HCT116 (cell line): Measurements from ENCODE around the gene KLHL40. TPM values are rescaled to one million over a fixed set of nuclear protein-coding genes. Genes with fewer than 3 reads are reported as not detected.
A peak's percentile ranks its signal among the peaks of the same experiment; 100 is the strongest.

Experiments
- ATAC-seq: fragments of 200-7000 bp; cut with Tn5 transposase; 2 replicates; pipeline ENCODE4 v1.9.1; 2020; ENCODE audit warnings: mild to moderate bottlenecking, moderate library complexity
- BruUV-seq: library from RNA; stranded (reverse); fragments of 400-500 nt; replicated peaks from 2 replicates; lab custom pipeline; 2021; lab: Mats Ljungman, UMichigan
- CTCF ChIA-PET: fragments of 300-600 bp; sonication (Branson Sonifier 250); formaldehyde crosslinking; loops from one replicate; lab custom pipeline; 2021; ENCODE audit warnings: antibody characterized with exemption; lab: Charles Lee
- POLR2A ChIA-PET: fragments of 300-600, 350-600 bp; sonication (Branson Sonifier 250); formaldehyde crosslinking; loops from one replicate; lab custom pipeline; 2021; ENCODE audit warnings: antibody characterized with exemption; lab: Charles Lee
- RAD21 ChIA-PET, 2 experiments: fragments of 300-600 bp; sonication (Branson Sonifier 250); formaldehyde crosslinking; loops; one replicate each; lab custom pipeline; 2023; ENCODE audit warnings: low total read pairs in 2 of 2; ENCODE audit not compliant: uncharacterized antibody in 2 of 2, unreplicated experiment in 2 of 2, low non-redundant PET in 1 of 2; lab: Charles Lee
- DNase-seq: peaks from one replicate; pipeline ENCODE4 v3.0.0-alpha.2; 2010; ENCODE audit warnings: low read depth, low spot score
- H2AFZ ChIP-seq: fragments of 200-600 bp; shearing (Covaris generic), sonication (generic); 2 replicates; pipeline ENCODE4 v1.6.1; 2017; ENCODE audit warnings: low read depth, mixed run types, mixed read lengths, antibody characterized with exemption, low read length; ENCODE audit not compliant: poor library complexity, severe bottlenecking
- H3K27ac ChIP-seq: 2 replicates; pipeline ENCODE4 v1.5.1; 2012; ENCODE audit warnings: low read depth, low read length
- H3K27me3 ChIP-seq: fragments of 200-600 bp; sonication (generic); 2 replicates; pipeline ENCODE4 v1.6.1; 2016; ENCODE audit warnings: mixed run types, low read length, mixed read lengths; ENCODE audit not compliant: insufficient read depth
- H3K36me3 ChIP-seq, 2 experiments: fragments of 200-500 bp in 1 of 2; fragments of 200-600 bp in 1 of 2; sonication (Bioruptor generic) in 1 of 2; sonication (generic) in 1 of 2; 2 replicates each; pipeline versions ENCODE4 v1.5.1 to v1.6.1; 2014 to 2016; ENCODE audit warnings: low read length in 2 of 2, inconsistent platforms in 1 of 2, mixed read lengths in 1 of 2, mixed run types in 1 of 2; ENCODE audit not compliant: insufficient read depth in 2 of 2, control insufficient read depth in 1 of 2
- H3K4me1 ChIP-seq, 2 experiments: fragments of 200-600 bp in 1 of 2; sonication (generic) in 1 of 2; 2 replicates each; pipeline versions ENCODE4 v1.5.1 to v1.6.1; 2012 to 2017; ENCODE audit warnings: low read length in 2 of 2, inconsistent platforms in 1 of 2, mild to moderate bottlenecking in 1 of 2, mixed read lengths in 1 of 2, mixed run types in 1 of 2, moderate library complexity in 1 of 2; ENCODE audit not compliant: insufficient read depth in 2 of 2, control insufficient read depth in 1 of 2
- H3K4me2 ChIP-seq: fragments of 200-600 bp; sonication (generic); 2 replicates; pipeline ENCODE4 v1.6.1; 2017; ENCODE audit warnings: mixed run types, low read length, mixed read lengths
- H3K4me3 ChIP-seq, 2 experiments: fragments of 200-600 bp in 1 of 2; sonication (generic) in 1 of 2; replicated peaks in 1 of 2; 2 replicates each; pipeline ENCODE4 v1.5.1; 2011 to 2016; ENCODE audit warnings: low read length in 2 of 2, control low read depth in 1 of 2, low read depth in 1 of 2, mild to moderate bottlenecking in 1 of 2, mixed read lengths in 1 of 2, mixed run types in 1 of 2
- H3K79me2 ChIP-seq: fragments of 200-600 bp; sonication (generic); 2 replicates; pipeline ENCODE4 v1.6.1; 2017; ENCODE audit warnings: mild to moderate bottlenecking, mixed run types, low read length, moderate library complexity, mixed read lengths; ENCODE audit not compliant: insufficient read depth
- H3K9ac ChIP-seq: fragments of 200-600 bp; sonication (generic); 2 replicates; pipeline ENCODE4 v1.6.1; 2016; ENCODE audit warnings: low read length, mixed read lengths
- H3K9me2 ChIP-seq: fragments of 200-600 bp; sonication (generic), shearing (Covaris generic); 2 replicates; pipeline ENCODE4 v1.6.1; 2017; ENCODE audit warnings: mixed run types, mild to moderate bottlenecking, moderate library complexity; ENCODE audit not compliant: insufficient read depth
- H3K9me3 ChIP-seq, 2 experiments: fragments of 200-500 bp in 1 of 2; fragments of 200-600 bp in 1 of 2; sonication (Bioruptor generic) in 1 of 2; sonication (generic) in 1 of 2; 2 replicates each; pipeline ENCODE4 v1.6.1; 2014 to 2017; ENCODE audit warnings: low read length in 2 of 2, mixed read lengths in 2 of 2, inconsistent platforms in 1 of 2, low read depth in 1 of 2, mild to moderate bottlenecking in 1 of 2, mixed run types in 1 of 2, moderate library complexity in 1 of 2; ENCODE audit not compliant: control insufficient read depth in 1 of 2, insufficient read depth in 1 of 2
- H4K20me1 ChIP-seq: fragments of 200-600 bp; sonication (generic), shearing (Covaris generic); 2 replicates; pipeline ENCODE4 v1.6.1; 2017; ENCODE audit warnings: mixed run types, mild to moderate bottlenecking, moderate library complexity; ENCODE audit not compliant: insufficient read depth
- ATF3 ChIP-seq: IDR thresholded peaks from 2 replicates; pipeline ENCODE4 v1.6.1; 2012
- CBX3 ChIP-seq: IDR thresholded peaks from 2 replicates; pipeline ENCODE4 v1.6.1; 2012; ENCODE audit warnings: low read depth
- CEBPB ChIP-seq: IDR thresholded peaks from 2 replicates; pipeline ENCODE4 v1.6.1; 2012; ENCODE audit warnings: low read depth
- CTCF ChIP-seq, 3 experiments: fragments of 200-600 bp in 1 of 3; sonication (generic) in 1 of 3; IDR thresholded peaks in 2 of 3; conservative IDR thresholded peaks in 1 of 3; 2 replicates each; pipeline ENCODE4 v1.5.1; 2012 to 2017; ENCODE audit warnings: low read depth in 2 of 3, low read length in 2 of 3, antibody characterized with exemption in 1 of 3, borderline replicate concordance in 1 of 3, control low read depth in 1 of 3, mild to moderate bottlenecking in 1 of 3, mixed read lengths in 1 of 3, mixed run types in 1 of 3, moderate library complexity in 1 of 3; ENCODE audit not compliant: insufficient read depth in 1 of 3
- EGR1 ChIP-seq: IDR thresholded peaks from 2 replicates; pipeline ENCODE4 v1.6.1; 2012; ENCODE audit warnings: low read depth
- ELF1 ChIP-seq: IDR thresholded peaks from 2 replicates; pipeline ENCODE4 v1.6.1; 2012; ENCODE audit warnings: low read depth, borderline replicate concordance
- EZH2 ChIP-seq: fragments of 200-600 bp; sonication (generic); IDR thresholded peaks from 2 replicates; pipeline ENCODE4 v1.6.1; 2017; ENCODE audit warnings: antibody characterized with exemption, mixed run types
- FOSL1 ChIP-seq: IDR thresholded peaks from 2 replicates; pipeline ENCODE4 v1.6.1; 2012; ENCODE audit warnings: low read depth
- JUND ChIP-seq: IDR thresholded peaks from 2 replicates; pipeline ENCODE4 v1.6.1; 2012
- MAX ChIP-seq: IDR thresholded peaks from 2 replicates; pipeline ENCODE4 v1.6.1; 2012
- POLR2A ChIP-seq: IDR thresholded peaks from 2 replicates; pipeline ENCODE4 v1.7.0; 2011; ENCODE audit warnings: borderline replicate concordance; ENCODE audit not compliant: insufficient read depth, insufficient read length; ENCODE audit errors: extremely low read depth
- POLR2AphosphoS5 ChIP-seq: IDR thresholded peaks from 2 replicates; pipeline ENCODE4 v1.6.1; 2011; ENCODE audit warnings: mild to moderate bottlenecking, low read depth, low read length, moderate library complexity
- RAD21 ChIP-seq: IDR thresholded peaks from 2 replicates; pipeline ENCODE4 v1.6.1; 2012; ENCODE audit warnings: low read depth, mild to moderate bottlenecking
- REST ChIP-seq: IDR thresholded peaks from 2 replicates; pipeline ENCODE4 v1.6.1; 2012; ENCODE audit warnings: low read depth
- SIN3A ChIP-seq: IDR thresholded peaks from 2 replicates; pipeline ENCODE4 v1.6.1; 2012; ENCODE audit warnings: low read depth
- SRF ChIP-seq: IDR thresholded peaks from 2 replicates; pipeline ENCODE4 v1.6.1; 2012; ENCODE audit warnings: low read depth
- YY1 ChIP-seq: IDR thresholded peaks from 2 replicates; pipeline ENCODE4 v1.6.1; 2011; ENCODE audit warnings: low read length, low read depth, moderate library complexity, mild to moderate bottlenecking; ENCODE audit not compliant: insufficient replicate concordance; ENCODE audit errors: extremely low read depth
- ZBTB33 ChIP-seq: IDR thresholded peaks from 2 replicates; pipeline ENCODE4 v1.6.1; 2011; ENCODE audit warnings: mild to moderate bottlenecking, low read length, moderate library complexity; ENCODE audit not compliant: insufficient replicate concordance; ENCODE audit errors: extremely low read depth
- ZFX ChIP-seq: fragments of 450-650 bp; IDR thresholded peaks from 2 replicates; pipeline ENCODE4 v1.6.1; 2017
- ZNF274 ChIP-seq: fragments of 200-500 bp; sonication (Bioruptor generic); IDR thresholded peaks from 2 replicates; pipeline ENCODE4 v1.6.1; 2014; ENCODE audit warnings: mild to moderate bottlenecking, low read depth, low read length, inconsistent platforms
- intact Hi-C: fragments of 100-400 bp; cut with micrococcal nuclease; formaldehyde crosslinking; loops from 2 replicates; pipeline ENCODE4 v1.10.0; 2022
- total RNA-seq: library from RNA; stranded (reverse); gene quantifications from one replicate; pipeline ENCODE4 v1.2.1, GENCODE V29; 2021; ENCODE audit not compliant: unreplicated experiment

The KLHL40 gene
- total RNA-seq, 1 experiment from 2014 or later: not detected

GRCh38 chr3:42690766-42691680, 5.7 kb downstream of the KLHL40 start:
- POLR2A ChIA-PET: no interaction called here
- peaks cover 3% of the 10 kb centered on the region; the same call in 1 of the 2 replicates for H3K27me3 ChIP-seq
- no peak overlapping the region for H2AFZ ChIP-seq
- no peak overlapping the region for H3K4me2 ChIP-seq
- no peak for DNase-seq
- no peak overlapping the region for H3K9ac ChIP-seq
- no peak overlapping the region for H3K27ac ChIP-seq
- no TSS peak for BruUV-seq
- RAD21 ChIA-PET: no interaction called here
- CTCF ChIA-PET: no interaction called here
- no peaks in the 10 kb centered on the region for H3K9me2 ChIP-seq
- H4K20me1 ChIP-seq: no peaks in the 10 kb centered on the region
- no peaks in the 10 kb centered on the region for H3K36me3 ChIP-seq
- intact Hi-C loops: no loop called here
- peak; percentile 19; the same call in 1 of the 2 replicates for ATAC-seq
- peaks cover 0 to 3% of the 10 kb centered on the region in 2 experiments; a peak in 1 of 4 replicates for H3K4me1 ChIP-seq
- no peaks in the 10 kb centered on the region for H3K79me2 ChIP-seq
- no peaks in the 10 kb centered on the region for H3K9me3 ChIP-seq
- TF ChIP-seq MAX (no peak), SRF (no peak), CBX3 (no peak), RAD21 (no peak), EZH2 (no peak), REST (no peak), CTCF (IDR thresholded peaks at IDR 0.05 in 2 of 3, conservative IDR thresholded peaks at IDR 0.05 in 1 of 3; ENCODE audit: borderline replicate concordance in 1 of 3, insufficient read depth in 1 of 3, low read depth in 2 of 3, low read length in 2 of 3) (no peak), ZFX (no peak), ZNF274 (no peak), EGR1 (no peak), ATF3 (no peak), FOSL1 (no peak), SIN3A (no peak), YY1 (no peak), CEBPB (no peak), ZBTB33 (no peak), JUND (no peak), POLR2A (no peak), ELF1 (no peak), POLR2AphosphoS5 (no peak)
- H3K4me3 ChIP-seq: no peak overlapping the region
